KMS-11 (cell line): ENCODE data around the gene ANKRD49.

ENCODE experiments used
- H2AFZ ChIP-seq: fragments of 200-600 bp; sonication (generic); 2 replicates; pipeline ENCODE4 v1.6.1; 2016; ENCODE audit warnings: antibody characterized with exemption, mixed run types, low read depth
- H3K27ac ChIP-seq: fragments of 200-600 bp; sonication (generic); 2 replicates; pipeline ENCODE4 v1.6.1; 2016; ENCODE audit warnings: mild to moderate bottlenecking, mixed run types
- H3K27me3 ChIP-seq: fragments of 200-600 bp; sonication (generic); 2 replicates; pipeline ENCODE4 v1.6.1; 2017; ENCODE audit warnings: mild to moderate bottlenecking, low read depth, mixed run types, moderate library complexity; ENCODE audit not compliant: insufficient read depth
- H3K36me3 ChIP-seq: fragments of 200-600 bp; sonication (generic); 2 replicates; pipeline ENCODE4 v1.6.1; 2017; ENCODE audit warnings: mild to moderate bottlenecking, mixed run types; ENCODE audit not compliant: insufficient read depth
- H3K4me1 ChIP-seq: fragments of 200-600 bp; sonication (generic); 2 replicates; pipeline ENCODE4 v1.6.1; 2016; ENCODE audit warnings: mild to moderate bottlenecking, low read depth, mixed run types; ENCODE audit not compliant: poor library complexity, severe bottlenecking
- H3K4me2 ChIP-seq: fragments of 200-600 bp; sonication (generic); 2 replicates; pipeline ENCODE4 v1.7.0; 2016; ENCODE audit warnings: mild to moderate bottlenecking, mixed run types
- H3K4me3 ChIP-seq: fragments of 200-600 bp; sonication (generic); IDR thresholded peaks from 2 replicates; pipeline ENCODE4 v1.6.1; 2017; ENCODE audit warnings: low read depth, low read length, mixed read lengths; ENCODE audit not compliant: insufficient read depth
- H3K79me2 ChIP-seq: fragments of 200-600 bp; sonication (generic); 2 replicates; pipeline ENCODE4 v1.6.1; 2016; ENCODE audit warnings: low read depth, mixed run types; ENCODE audit not compliant: insufficient read depth
- H3K9ac ChIP-seq: fragments of 200-600 bp; sonication (generic); 2 replicates; pipeline ENCODE4 v1.6.1; 2016; ENCODE audit warnings: mild to moderate bottlenecking, mixed run types
- H4K20me1 ChIP-seq: fragments of 200-600 bp; sonication (generic); 2 replicates; pipeline ENCODE4 v1.6.1; 2016; ENCODE audit warnings: mild to moderate bottlenecking, mixed run types; ENCODE audit not compliant: insufficient read depth
- CTCF ChIP-seq: fragments of 200-600 bp; sonication (generic); conservative IDR thresholded peaks from 2 replicates; pipeline ENCODE4 v1.6.1; 2017; ENCODE audit warnings: low read depth, mild to moderate bottlenecking, antibody characterized with exemption, low read length, moderate library complexity, mixed read lengths

Gene ANKRD49

DNA sequence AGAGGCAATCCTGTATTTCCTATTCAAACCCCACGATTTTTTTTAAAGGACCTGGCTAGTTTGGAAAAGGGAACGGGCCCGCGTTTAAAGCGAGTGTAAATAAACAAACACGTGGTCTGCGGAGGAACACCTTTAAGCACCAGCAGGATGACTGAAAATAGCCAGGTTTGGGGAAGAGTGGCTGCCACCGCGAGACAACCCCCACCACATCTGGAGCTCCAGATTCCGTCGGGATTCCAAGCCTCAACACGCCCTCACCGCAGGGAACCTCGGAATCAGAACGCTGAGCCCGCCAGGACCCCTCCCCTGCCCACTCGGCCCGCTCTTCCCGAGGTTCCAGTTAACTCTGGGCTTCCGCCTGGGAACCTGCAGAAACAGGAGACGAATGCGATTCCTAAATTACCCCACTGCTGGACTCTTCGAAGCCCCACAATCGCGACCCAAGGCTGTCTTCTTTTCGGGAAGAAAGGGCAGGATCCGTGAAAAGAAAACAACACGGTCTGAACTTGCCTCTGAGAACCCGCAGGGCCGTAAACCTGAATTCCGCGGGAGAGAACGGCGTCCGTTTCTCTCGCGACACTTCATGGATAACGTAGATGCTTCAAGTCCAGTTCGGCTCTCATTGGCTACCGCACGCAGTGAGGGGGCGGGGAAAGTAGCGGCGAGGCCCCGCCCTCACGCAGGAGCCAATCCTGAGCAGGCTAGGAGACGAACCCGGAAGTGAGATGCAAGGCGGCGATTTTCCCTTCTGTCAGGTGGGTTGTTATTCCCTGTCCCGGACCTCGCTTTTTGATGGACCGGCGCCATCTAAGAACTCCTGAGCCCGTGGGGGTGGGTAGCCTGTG lies at the start of gene ANKRD49, which contains the start of gene MRE11:
TSS of gene ANKRD49 (plus strand) at position 704 of the 845 bp plus-strand sequence. CDS start 2,710 bp downstream, outside the sequence.
TSS of gene MRE11 (minus strand) at position 564 of the 845 bp plus-strand sequence. CDS start 1,043 bp downstream, outside the sequence.
- Histone ChIP-seq H2AFZ (peak within 1 kb of the TSS; percentile 34), H4K20me1 (no peaks in the 10 kb centered on the region), H3K27ac (peak within 1 kb of the TSS; percentile 60), H3K79me2 (peaks cover 33% of the 10 kb centered on the region; the same call in 1 of the 2 replicates), H3K4me2 (peak within 1 kb of the TSS; percentile 79), H3K9ac (peak within 1 kb of the TSS; percentile 88), H3K4me3 (no peak within 1 kb of the TSS), H3K27me3 (no peaks in the 10 kb centered on the region), H3K4me1 (peaks cover 28% of the 10 kb centered on the region), H3K36me3 (no peaks in the 10 kb centered on the region)
- no peak for TF ChIP-seq CTCF

GRCh38 chr11:94445641-94446040 lies 48.1 kb upstream of the ANKRD49 start:
- Histone ChIP-seq H3K36me3 (no peaks in the 10 kb centered on the region), H3K4me1 (no peaks in the 10 kb centered on the region), H2AFZ (no peak overlapping the region), H3K27me3 (no peaks in the 10 kb centered on the region), H3K4me3 (no peak overlapping the region), H3K9ac (no peak overlapping the region), H3K27ac (no peak overlapping the region), H3K79me2 (no peaks in the 10 kb centered on the region), H3K4me2 (no peak overlapping the region), H4K20me1 (no peaks in the 10 kb centered on the region)
- TF ChIP-seq CTCF, result no peak

- Histone ChIP-seq H3K27ac (no peak overlapping the region), H3K4me1 (no peaks in the 10 kb centered on the region), H3K4me3 (no peak overlapping the region), H3K79me2 (no peaks in the 10 kb centered on the region), H3K9ac (no peak overlapping the region), H4K20me1 (no peaks in the 10 kb centered on the region), H3K4me2 (no peak overlapping the region), H2AFZ (no peak overlapping the region), H3K36me3 (no peaks in the 10 kb centered on the region), H3K27me3 (no peaks in the 10 kb centered on the region)
- TF ChIP-seq CTCF, result no peak
These were observed 46.6 kb upstream of the ANKRD49 start for GRCh38 chr11:94447149-94447548.

DNA sequence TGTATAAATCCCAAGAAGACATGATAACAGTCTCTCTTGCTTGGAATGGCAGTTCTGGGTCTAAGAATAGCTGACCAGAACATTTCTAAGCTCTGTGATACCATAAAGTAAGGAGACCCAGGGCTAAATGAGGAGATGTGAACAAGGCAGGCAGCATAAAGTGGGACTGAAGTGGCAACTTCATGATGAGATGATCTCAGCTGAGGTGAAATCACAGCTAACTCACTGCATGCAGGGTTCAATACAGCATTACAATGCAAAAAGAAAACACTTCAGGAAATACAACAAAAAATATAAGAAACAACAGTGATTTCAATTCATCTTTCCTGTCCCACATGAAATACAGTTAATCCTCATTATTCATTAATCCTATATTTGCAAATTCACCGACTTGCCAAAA lies 44.8 kb upstream of the ANKRD49 start:
- H3K27ac ChIP-seq, result no peak overlapping the region
- no peak overlapping the region for H3K4me2 ChIP-seq
- H3K9ac ChIP-seq, result no peak overlapping the region
- no peak overlapping the region for H2AFZ ChIP-seq
- H3K36me3 ChIP-seq, result no peaks in the 10 kb centered on the region
- no peaks in the 10 kb centered on the region for H3K4me1 ChIP-seq
- no peaks in the 10 kb centered on the region for H3K27me3 ChIP-seq
- no peaks in the 10 kb centered on the region for H4K20me1 ChIP-seq
- no peaks in the 10 kb centered on the region for H3K79me2 ChIP-seq
- TF ChIP-seq CTCF, result no peak
- H3K4me3 ChIP-seq, result no peak overlapping the region
